Kidney (tissue), 14 donors: Measurements from ENCODE around the gene GUCA1A. TPM values are rescaled to one million over a fixed set of nuclear protein-coding genes. Genes with fewer than 3 reads are reported as not detected.

ENCODE experiments used
- DNase-seq, 5 donors: peaks; one replicate each; pipeline ENCODE4 v3.0.0-alpha.2; 2013 to 2020
- FAIRE-seq: peaks from 2 replicates; lab custom pipeline; 2012; peaks lifted over from hg19 to GRCh38; lab: Jason Lieb, UNC
- H3K27ac ChIP-seq, 2 donors: one replicate each; pipeline ENCODE4 v1.7.0; 2013; ENCODE audit warnings: low read depth in 2 of 2, low read length in 2 of 2, inconsistent platforms in 1 of 2
- H3K27me3 ChIP-seq: one replicate; pipeline ENCODE4 v1.7.1; 2013; ENCODE audit warnings: low read length, inconsistent platforms; ENCODE audit not compliant: control insufficient read depth, insufficient read depth
- H3K36me3 ChIP-seq, 3 donors: one replicate each; pipeline versions ENCODE4 v1.7.0 to v1.7.1; 2013; ENCODE audit warnings: low read length in 3 of 3, control low read depth in 1 of 3, inconsistent platforms in 1 of 3; ENCODE audit not compliant: insufficient read depth in 3 of 3, control insufficient read depth in 2 of 3
- H3K4me1 ChIP-seq, 3 donors: one replicate each; pipeline versions ENCODE4 v1.7.0 to v1.7.1; 2013; ENCODE audit warnings: low read length in 3 of 3, inconsistent platforms in 1 of 3, low read depth in 1 of 3; ENCODE audit not compliant: control insufficient read depth in 2 of 3, insufficient read depth in 2 of 3
- H3K4me3 ChIP-seq, 3 donors: one replicate each; pipeline versions ENCODE4 v1.7.0 to v1.8.1; 2013; ENCODE audit warnings: low read length in 3 of 3, control low read depth in 1 of 3, inconsistent platforms in 1 of 3
- H3K9ac ChIP-seq, 3 donors: one replicate each; pipeline versions ENCODE4 v1.7.0 to v1.7.1; 2013; ENCODE audit warnings: low read length in 3 of 3, control low read depth in 1 of 3, inconsistent platforms in 1 of 3
- H3K9me3 ChIP-seq, 3 donors: one replicate each; pipeline versions ENCODE4 v1.7.0 to v1.7.1; 2013; ENCODE audit warnings: low read length in 3 of 3, control low read depth in 1 of 3, inconsistent platforms in 1 of 3; ENCODE audit not compliant: control insufficient read depth in 2 of 3, insufficient read depth in 1 of 3
- CTCF ChIP-seq: IDR thresholded peaks from 3 replicates; pipeline ENCODE4 v1.5.1; 2012; ENCODE audit warnings: mild to moderate bottlenecking, moderate library complexity, borderline replicate concordance; ENCODE audit not compliant: insufficient read depth; ENCODE audit errors: extremely low read depth
- intact Hi-C: fragments of 100-400 bp; cut with DNase I; formaldehyde crosslinking; loops from one replicate; pipeline ENCODE4 v1.11.1; 2022
- polyA plus RNA-seq: library from polyadenylated mRNA; stranded (reverse); fragments of 350-450 nt; fragmentation: Illumina TruSeq; extraction: RNeasy Lipid Tissue Mini Kit (QIAGEN cat#74804); gene quantifications from one replicate; pipeline ENCODE4 v1.2.3, GENCODE V29; 2014; ENCODE audit warnings: low read depth, low replicate concordance; ENCODE audit not compliant: insufficient read depth
- total RNA-seq: library from RNA; stranded (reverse); fragmentation: NEBNext Ultra II Directional; extraction: Animal tissue kit (Norgen Biotek cat#: 25700); gene quantifications from one replicate; pipeline ENCODE4 v1.2.1, GENCODE V29; 2021
- donor health status: control.
- donor health status: control.
- donor health status: control.
- donor health status: control.
- donor health status: control.
- donor health status: DM: yes; HTN: yes; CAD: no.
- donor health status: Normal renal cell carcinoma (clear cell type).

The GUCA1A gene
- total and polyA plus RNA-seq, 2 donors from 2014 or later = not detected

GRCh38 chr6:42135722-42136121, 37.4 kb upstream of the GUCA1A start:
- no peak overlapping the region for H3K4me3 ChIP-seq
- no peak for FAIRE-seq
- intact Hi-C loops = no loop called here

GRCh38 chr6:42136508-42137193, 36.5 kb upstream of the GUCA1A start:
- Histone ChIP-seq H3K9me3 (no peaks in the 10 kb centered on the region), H3K27ac (no peak overlapping the region), H3K9ac (no peak overlapping the region), H3K4me1 (peaks cover 2 to 16% (median 12%) of the 10 kb centered on the region in 3 donors), H3K27me3 (no peaks in the 10 kb centered on the region), H3K4me3 (no peak overlapping the region), H3K36me3 (no peaks in the 10 kb centered on the region)
- intact Hi-C loops = no loop called here
- no peak for TF ChIP-seq CTCF
- no peak for FAIRE-seq
- peak; percentile 56 to 78 (median 68) for DNase-seq

More at GRCh38 chr6:42135722-42136121, 37.4 kb upstream of the GUCA1A start:
- Histone ChIP-seq H3K4me1 (peaks cover 2 to 10% (median 8%) of the 10 kb centered on the region in 3 donors), H3K36me3 (no peaks in the 10 kb centered on the region), H3K9ac (no peak overlapping the region), H3K9me3 (no peaks in the 10 kb centered on the region), H3K27ac (no peak overlapping the region), H3K27me3 (no peaks in the 10 kb centered on the region)
- no peak for TF ChIP-seq CTCF
- no peak for DNase-seq

GRCh38 chr6:42137194-42137753, 35.9 kb upstream of the GUCA1A start:
- H3K27me3 ChIP-seq = no peaks in the 10 kb centered on the region

More at GRCh38 chr6:42137194-42137753, 35.9 kb upstream of the GUCA1A start:
- Histone ChIP-seq H3K4me1 (peaks cover 2 to 16% (median 12%) of the 10 kb centered on the region in 3 donors), H3K9ac (no peak overlapping the region), H3K27ac (no peak overlapping the region), H3K36me3 (no peaks in the 10 kb centered on the region), H3K4me3 (no peak overlapping the region), H3K9me3 (no peaks in the 10 kb centered on the region)
- TF ChIP-seq CTCF = no peak
- DNase-seq (no peak), FAIRE-seq (no peak)
- intact Hi-C loops = no loop called here
